ENCODE data around the gene ATP7B. TPM values are rescaled to one million over a fixed set of nuclear protein-coding genes. Genes with fewer than 3 reads are reported as not detected.

The ATP7B gene
- polyA plus RNA-seq, 4 donors = 8.1 to 31.3 (median 13.5) TPM

GRCh38 chr13:51981355-51981754 is 29.9 kb downstream of the ATP7B start:
- Histone ChIP-seq H3K27me3 (ENCODE audit: control insufficient read depth in 3 of 3, insufficient read depth in 3 of 3, low read length in 3 of 3) (no peaks in the 10 kb centered on the region), H3K36me3 (ENCODE audit: control insufficient read depth in 3 of 3, insufficient read depth in 2 of 3, low read depth in 1 of 3, low read length in 3 of 3) (peaks cover 0 to 5% (median 0%) of the 10 kb centered on the region in 3 donors), H3K4me3 (ENCODE audit: low read depth in 1 of 3, low read length in 3 of 3) (no peak overlapping the region), H3K27ac (ENCODE audit: low read depth in 1 of 3, low read length in 2 of 3) (peak overlapping the region in 1 of 3 donors; percentile 91), H3K9me3 (ENCODE audit: control insufficient read depth in 2 of 2, insufficient read depth in 1 of 2, low read depth in 1 of 2, low read length in 1 of 2) (peaks cover 0 to 8% of the 10 kb centered on the region in 2 donors), H3K4me1 (ENCODE audit: control insufficient read depth in 3 of 3, insufficient read depth in 2 of 3, low read depth in 1 of 3, low read length in 2 of 3) (peaks cover 0 to 26% (median 0%) of the 10 kb centered on the region in 3 donors)
- FAIRE-seq (no peak), DNase-seq (no peak)
- WGBS, 3 donors = 81 to 89% (median 89%) methylated on average over 4 of the region's 4 CpGs

GRCh38 chr13:51980908-51981307 is 30.3 kb downstream of the ATP7B start:
- Histone ChIP-seq H3K27ac (ENCODE audit: low read depth in 1 of 3, low read length in 2 of 3) (peak overlapping the region in 1 of 3 donors; percentile 91), H3K27me3 (ENCODE audit: control insufficient read depth in 3 of 3, insufficient read depth in 3 of 3, low read length in 3 of 3) (no peaks in the 10 kb centered on the region), H3K4me3 (ENCODE audit: low read depth in 1 of 3, low read length in 3 of 3) (no peak overlapping the region), H3K9me3 (ENCODE audit: control insufficient read depth in 2 of 2, insufficient read depth in 1 of 2, low read depth in 1 of 2, low read length in 1 of 2) (peaks cover 0 to 8% of the 10 kb centered on the region in 2 donors), H3K36me3 (ENCODE audit: control insufficient read depth in 3 of 3, insufficient read depth in 2 of 3, low read depth in 1 of 3, low read length in 3 of 3) (peaks cover 0 to 5% (median 0%) of the 10 kb centered on the region in 3 donors), H3K4me1 (ENCODE audit: control insufficient read depth in 3 of 3, insufficient read depth in 2 of 3, low read depth in 1 of 3, low read length in 2 of 3) (peaks cover 0 to 26% (median 0%) of the 10 kb centered on the region in 3 donors)
- WGBS, 3 donors = 68 to 76% (median 74%) methylated on average over 4 of the region's 4 CpGs
- FAIRE-seq (no peak), DNase-seq (no peak)

- peaks cover 0 to 12% (median 0%) of the 10 kb centered on the region in 3 donors for H3K36me3 ChIP-seq (ENCODE audit: control insufficient read depth in 3 of 3, insufficient read depth in 2 of 3, low read depth in 1 of 3, low read length in 3 of 3)
- no peaks in the 10 kb centered on the region for H3K27me3 ChIP-seq (ENCODE audit: control insufficient read depth in 3 of 3, insufficient read depth in 3 of 3, low read length in 3 of 3)
- H3K4me1 ChIP-seq (ENCODE audit: control insufficient read depth in 3 of 3, insufficient read depth in 2 of 3, low read depth in 1 of 3, low read length in 2 of 3) = peaks cover 0 to 30% (median 0%) of the 10 kb centered on the region in 3 donors
- WGBS, 3 donors = 23 to 57% (median 36%) methylated on average over 5 of the region's 5 CpGs
- H3K4me3 ChIP-seq (ENCODE audit: low read depth in 1 of 3, low read length in 3 of 3) = no peak overlapping the region
- no peak for FAIRE-seq
- peak overlapping the region; percentile 59 to 91 (median 72) for H3K27ac ChIP-seq (ENCODE audit: low read depth in 1 of 3, low read length in 2 of 3)
- DNase-seq = peak; percentile 93 to 96
- H3K9me3 ChIP-seq (ENCODE audit: control insufficient read depth in 2 of 2, insufficient read depth in 1 of 2, low read depth in 1 of 2, low read length in 1 of 2) = peaks cover 0 to 8% of the 10 kb centered on the region in 2 donors
Observed at GRCh38 chr13:51978796-51979556, 32.3 kb downstream of the ATP7B start.

GRCh38 chr13:51977625-51978024 is 33.6 kb downstream of the ATP7B start:
- DNase-seq (no peak), FAIRE-seq (no peak)
- Histone ChIP-seq H3K36me3 (ENCODE audit: control insufficient read depth in 3 of 3, insufficient read depth in 2 of 3, low read depth in 1 of 3, low read length in 3 of 3) (peaks cover 0 to 15% (median 0%) of the 10 kb centered on the region in 3 donors), H3K4me1 (ENCODE audit: control insufficient read depth in 3 of 3, insufficient read depth in 2 of 3, low read depth in 1 of 3, low read length in 2 of 3) (peaks cover 0 to 30% (median 0%) of the 10 kb centered on the region in 3 donors), H3K4me3 (ENCODE audit: low read depth in 1 of 3, low read length in 3 of 3) (no peak overlapping the region), H3K27me3 (ENCODE audit: control insufficient read depth in 3 of 3, insufficient read depth in 3 of 3, low read length in 3 of 3) (no peaks in the 10 kb centered on the region), H3K27ac (ENCODE audit: low read depth in 1 of 3, low read length in 2 of 3) (peak overlapping the region in 1 of 3 donors; percentile 91), H3K9me3 (ENCODE audit: control insufficient read depth in 2 of 2, insufficient read depth in 1 of 2, low read depth in 1 of 2, low read length in 1 of 2) (no peaks in the 10 kb centered on the region)
- WGBS, 3 donors = 93 to 94% (median 94%) methylated on average over 5 of the region's 5 CpGs

- Histone ChIP-seq H3K27ac (ENCODE audit: low read depth in 1 of 3, low read length in 2 of 3) (no peak overlapping the region), H3K36me3 (ENCODE audit: control insufficient read depth in 3 of 3, insufficient read depth in 2 of 3, low read depth in 1 of 3, low read length in 3 of 3) (peaks cover 0 to 22% (median 0%) of the 10 kb centered on the region in 3 donors), H3K4me3 (ENCODE audit: low read depth in 1 of 3, low read length in 3 of 3) (no peak overlapping the region), H3K9me3 (ENCODE audit: control insufficient read depth in 2 of 2, insufficient read depth in 1 of 2, low read depth in 1 of 2, low read length in 1 of 2) (no peaks in the 10 kb centered on the region), H3K27me3 (ENCODE audit: control insufficient read depth in 3 of 3, insufficient read depth in 3 of 3, low read length in 3 of 3) (no peaks in the 10 kb centered on the region), H3K4me1 (ENCODE audit: control insufficient read depth in 3 of 3, insufficient read depth in 2 of 3, low read depth in 1 of 3, low read length in 2 of 3) (peaks cover 0 to 37% (median 1%) of the 10 kb centered on the region in 3 donors)
- DNase-seq (no peak), FAIRE-seq (no peak)
- 84 to 88% (median 85%) methylated on average over 5 of the region's 5 CpGs for WGBS, 3 donors
Observed at GRCh38 chr13:51976890-51977289, 34.4 kb downstream of the ATP7B start.

- Histone ChIP-seq H3K27ac (ENCODE audit: low read depth in 1 of 3, low read length in 2 of 3) (no peak overlapping the region), H3K9me3 (ENCODE audit: control insufficient read depth in 2 of 2, insufficient read depth in 1 of 2, low read depth in 1 of 2, low read length in 1 of 2) (no peaks in the 10 kb centered on the region), H3K4me3 (ENCODE audit: low read depth in 1 of 3, low read length in 3 of 3) (no peak overlapping the region), H3K27me3 (ENCODE audit: control insufficient read depth in 3 of 3, insufficient read depth in 3 of 3, low read length in 3 of 3) (no peaks in the 10 kb centered on the region), H3K4me1 (ENCODE audit: control insufficient read depth in 3 of 3, insufficient read depth in 2 of 3, low read depth in 1 of 3, low read length in 2 of 3) (peaks cover 0 to 40% (median 1%) of the 10 kb centered on the region in 3 donors), H3K36me3 (ENCODE audit: control insufficient read depth in 3 of 3, insufficient read depth in 2 of 3, low read depth in 1 of 3, low read length in 3 of 3) (peaks cover 0 to 22% (median 0%) of the 10 kb centered on the region in 3 donors)
- FAIRE-seq (no peak), DNase-seq (no peak)
- WGBS, 3 donors = 7 to 66% (median 50%) methylated on average over 1 of the region's 1 CpG
Observed at GRCh38 chr13:51976423-51976822, 34.8 kb downstream of the ATP7B start.

- Histone ChIP-seq H3K27me3 (ENCODE audit: control insufficient read depth in 3 of 3, insufficient read depth in 3 of 3, low read length in 3 of 3) (no peaks in the 10 kb centered on the region), H3K27ac (ENCODE audit: low read depth in 1 of 3, low read length in 2 of 3) (peak overlapping the region in 2 of 3 donors; percentile 6 to 39), H3K9me3 (ENCODE audit: control insufficient read depth in 2 of 2, insufficient read depth in 1 of 2, low read depth in 1 of 2, low read length in 1 of 2) (no peaks in the 10 kb centered on the region), H3K36me3 (ENCODE audit: control insufficient read depth in 3 of 3, insufficient read depth in 2 of 3, low read depth in 1 of 3, low read length in 3 of 3) (peaks cover 0 to 22% (median 0%) of the 10 kb centered on the region in 3 donors), H3K4me1 (ENCODE audit: control insufficient read depth in 3 of 3, insufficient read depth in 2 of 3, low read depth in 1 of 3, low read length in 2 of 3) (peaks cover 2 to 37% (median 3%) of the 10 kb centered on the region in 3 donors), H3K4me3 (ENCODE audit: low read depth in 1 of 3, low read length in 3 of 3) (no peak overlapping the region)
- DNase-seq (peak; percentile 40 to 62), FAIRE-seq (no peak)
- 70 to 88% (median 71%) methylated on average over 6 of the region's 6 CpGs for WGBS, 3 donors
Observed at GRCh38 chr13:51974482-51974881, 36.8 kb downstream of the ATP7B start.

- peaks cover 2 to 29% (median 3%) of the 10 kb centered on the region in 3 donors for H3K4me1 ChIP-seq (ENCODE audit: control insufficient read depth in 3 of 3, insufficient read depth in 2 of 3, low read depth in 1 of 3, low read length in 2 of 3)
- no peaks in the 10 kb centered on the region for H3K9me3 ChIP-seq (ENCODE audit: control insufficient read depth in 2 of 2, insufficient read depth in 1 of 2, low read depth in 1 of 2, low read length in 1 of 2)
- peaks cover 0 to 35% (median 4%) of the 10 kb centered on the region in 3 donors for H3K36me3 ChIP-seq (ENCODE audit: control insufficient read depth in 3 of 3, insufficient read depth in 2 of 3, low read depth in 1 of 3, low read length in 3 of 3)
- no peak for FAIRE-seq
- H3K27me3 ChIP-seq (ENCODE audit: control insufficient read depth in 3 of 3, insufficient read depth in 3 of 3, low read length in 3 of 3) = no peaks in the 10 kb centered on the region
- 92 to 94% (median 92%) methylated on average over 15 of the region's 15 CpGs for WGBS, 3 donors
- H3K27ac ChIP-seq (ENCODE audit: low read depth in 1 of 3, low read length in 2 of 3) = peak overlapping the region in 2 of 3 donors; percentile 38 to 58
- no peak overlapping the region for H3K4me3 ChIP-seq (ENCODE audit: low read depth in 1 of 3, low read length in 3 of 3)
- peak; percentile 29 to 32 for DNase-seq
Observed at GRCh38 chr13:51971520-51972426, 39.5 kb downstream of the ATP7B start.
